HEK293T (cell line): ENCODE data around the gene ACOD1.
"Not testable (repeated sequence)": the region's sequence is repeated elsewhere in the genome, so short reads cannot be mapped to it uniquely, and the experiment has no call there.

Source experiments
- CTCF ChIA-PET: fragments of 350-600 bp; formaldehyde crosslinking; extraction: SDS; loops from one replicate; lab custom pipeline; 2021; ENCODE audit warnings: antibody characterized with exemption, inconsistent platforms; lab: Yijun Ruan, JAX
- POLR2A ChIA-PET: fragments of 350-600 bp; formaldehyde crosslinking; extraction: SDS; loops from one replicate; lab custom pipeline; 2020; ENCODE audit warnings: antibody characterized with exemption, inconsistent platforms; lab: Yijun Ruan, JAX
- DNase-seq: peaks from one replicate; pipeline ENCODE4 v3.0.0; 2012; ENCODE audit warnings: mixed read lengths; ENCODE audit errors: extremely low spot score
- ARNT ChIP-seq: fragments of 450-650 bp; IDR thresholded peaks from 2 replicates; pipeline ENCODE4 v1.6.1; 2017; ENCODE audit warnings: mild to moderate bottlenecking
- BHLHE40 ChIP-seq: fragments of 450-650 bp; IDR thresholded peaks from 2 replicates; pipeline ENCODE4 v1.6.1; 2016; ENCODE audit warnings: mild to moderate bottlenecking, moderate library complexity, borderline replicate concordance
- CTBP1 ChIP-seq: fragments of 450-650 bp; IDR thresholded peaks from 2 replicates; pipeline ENCODE4 v1.6.1; 2016; ENCODE audit warnings: borderline replicate concordance
- ELF4 ChIP-seq: fragments of 450-650 bp; IDR thresholded peaks from 2 replicates; pipeline ENCODE4 v1.6.1; 2017; ENCODE audit warnings: antibody characterized with exemption
- FOXA1 ChIP-seq: fragments of 450-650 bp; IDR thresholded peaks from 2 replicates; pipeline ENCODE4 v1.6.1; 2016; ENCODE audit warnings: mild to moderate bottlenecking
- FOXK2 ChIP-seq: fragments of 450-650 bp; IDR thresholded peaks from 2 replicates; pipeline ENCODE4 v1.6.1; 2016; ENCODE audit warnings: mild to moderate bottlenecking
- FOXM1 ChIP-seq: fragments of 450-650 bp; IDR thresholded peaks from 2 replicates; pipeline ENCODE4 v1.6.1; 2017; ENCODE audit warnings: mild to moderate bottlenecking, borderline replicate concordance
- HDGF ChIP-seq: fragments of 450-650 bp; IDR thresholded peaks from 2 replicates; pipeline ENCODE4 v1.6.1; 2017; ENCODE audit warnings: antibody characterized with exemption, borderline replicate concordance
- L3MBTL2 ChIP-seq: fragments of 450-650 bp; conservative IDR thresholded peaks from 2 replicates; pipeline ENCODE4 v1.6.1; 2016; ENCODE audit warnings: mild to moderate bottlenecking
- LEF1 ChIP-seq: fragments of 450-650 bp; IDR thresholded peaks from 2 replicates; pipeline ENCODE4 v1.6.1; 2017; ENCODE audit warnings: mild to moderate bottlenecking, borderline replicate concordance
- NFRKB ChIP-seq: fragments of 450-650 bp; IDR thresholded peaks from 2 replicates; pipeline ENCODE4 v1.6.1; 2016; ENCODE audit warnings: mild to moderate bottlenecking, moderate library complexity
- PKNOX1 ChIP-seq: fragments of 450-650 bp; IDR thresholded peaks from 2 replicates; pipeline ENCODE4 v1.6.1; 2016
- SP1 ChIP-seq: fragments of 450-650 bp; IDR thresholded peaks from 2 replicates; pipeline ENCODE4 v1.6.1; 2017
- SUZ12 ChIP-seq: fragments of 450-650 bp; IDR thresholded peaks from 2 replicates; pipeline ENCODE4 v1.6.1; 2016; ENCODE audit warnings: mild to moderate bottlenecking
- TARDBP ChIP-seq: fragments of 450-650 bp; IDR thresholded peaks from 2 replicates; pipeline ENCODE4 v1.6.1; 2016
- ZNF384 ChIP-seq: fragments of 450-650 bp; IDR thresholded peaks from 2 replicates; pipeline ENCODE4 v1.6.1; 2016

Gene ACOD1

GRCh38 chr13:76948149-76948548 lies at the start of gene ACOD1:
TSS of gene ACOD1 (plus strand) at chr13:76948511. CDS start at chr13:76948559, 48 bp downstream.
- no peak for DNase-seq
- POLR2A ChIA-PET: no interaction called here

GRCh38 chr13:76899066-76899465 lies 49.2 kb upstream of the ACOD1 start:
- CTCF ChIA-PET: interaction anchor here (1.1 kb wide), 1 partner anchor 1201 kb away, joined by 4 read pairs; no protein-coding TSS in a partner anchor
- POLR2A ChIA-PET, DNase-seq: not testable (repeated sequence)

More at GRCh38 chr13:76948149-76948548, at the start of gene ACOD1:
- CTCF ChIA-PET: no interaction called here
- TF ChIP-seq ELF4 (no peak), PKNOX1 (no peak), FOXM1 (no peak), HDGF (no peak), NFRKB (no peak), SUZ12 (no peak), FOXK2 (no peak), ARNT (no peak), BHLHE40 (no peak), CTBP1 (no peak), TARDBP (no peak), LEF1 (no peak), ZNF384 (no peak)

- ChIA-PET POLR2A (no interaction called here), CTCF (interaction anchor here (0.5 to 1.9 kb wide), 12 partner anchors 18 to 1211 kb away, joined by 3 to 10 read pairs (median 4); partner anchors contain the start of gene KCTD12)
- peak; percentile 86 for DNase-seq
- TF ChIP-seq TARDBP (0 out of 2 replicates have a peak, but pooled peaks have one; percentile 14), FOXM1 (no peak)
These were observed 44.7 kb upstream of the ACOD1 start for GRCh38 chr13:76903544-76904162.

GRCh38 chr13:76904507-76904906 lies 43.8 kb upstream of the ACOD1 start:
- no peak for TF ChIP-seq CTBP1
- no peak for TF ChIP-seq FOXA1
- TF ChIP-seq HDGF: no peak
- TF ChIP-seq BHLHE40: no peak
- no peak for DNase-seq
- ChIA-PET CTCF (interaction anchor here (0.9 to 1.9 kb wide), 6 partner anchors 75 to 1209 kb away, joined by 3 to 10 read pairs (median 6); no protein-coding TSS in a partner anchor), POLR2A (no interaction called here)

GRCh38 chr13:76912476-76912875 lies 35.8 kb upstream of the ACOD1 start:
- ChIA-PET CTCF (no interaction called here), POLR2A (no interaction called here)
- TF ChIP-seq ZNF384: no peak
- no peak for DNase-seq

GRCh38 chr13:76913898-76914297 lies 34.4 kb upstream of the ACOD1 start:
- TF ChIP-seq BHLHE40 (no peak), FOXA1 (no peak), SUZ12 (no peak), TARDBP (no peak), LEF1 (no peak), ZNF384 (no peak), CTBP1 (no peak), ARNT (no peak), HDGF (no peak), L3MBTL2 (no peak), PKNOX1 (no peak), SP1 (no peak), ELF4 (no peak), FOXK2 (no peak), NFRKB (no peak), FOXM1 (no peak)
- DNase-seq: no peak
- POLR2A ChIA-PET: no interaction called here
- CTCF ChIA-PET: interaction anchor here (0.6 kb wide), 1 partner anchor 66 kb away, joined by 3 read pairs; no protein-coding TSS in a partner anchor

- CTCF ChIA-PET: interaction anchor here (1.0 kb wide), 1 partner anchor 12 kb away, joined by 3 read pairs; no protein-coding TSS in a partner anchor
- no peak for DNase-seq
- POLR2A ChIA-PET: no interaction called here
- TF ChIP-seq CTBP1: no peak
These were observed 31.2 kb upstream of the ACOD1 start for GRCh38 chr13:76917095-76917494.

GRCh38 chr13:76917755-76918481 lies 30.4 kb upstream of the ACOD1 start:
- POLR2A ChIA-PET, DNase-seq: not testable (repeated sequence)
- CTCF ChIA-PET: interaction anchor here (0.6 kb wide), 1 partner anchor 10 kb away, joined by 4 read pairs; no protein-coding TSS in a partner anchor
